Measurements from ENCODE around the gene PLXNA1.

Gene PLXNA1

DNA sequence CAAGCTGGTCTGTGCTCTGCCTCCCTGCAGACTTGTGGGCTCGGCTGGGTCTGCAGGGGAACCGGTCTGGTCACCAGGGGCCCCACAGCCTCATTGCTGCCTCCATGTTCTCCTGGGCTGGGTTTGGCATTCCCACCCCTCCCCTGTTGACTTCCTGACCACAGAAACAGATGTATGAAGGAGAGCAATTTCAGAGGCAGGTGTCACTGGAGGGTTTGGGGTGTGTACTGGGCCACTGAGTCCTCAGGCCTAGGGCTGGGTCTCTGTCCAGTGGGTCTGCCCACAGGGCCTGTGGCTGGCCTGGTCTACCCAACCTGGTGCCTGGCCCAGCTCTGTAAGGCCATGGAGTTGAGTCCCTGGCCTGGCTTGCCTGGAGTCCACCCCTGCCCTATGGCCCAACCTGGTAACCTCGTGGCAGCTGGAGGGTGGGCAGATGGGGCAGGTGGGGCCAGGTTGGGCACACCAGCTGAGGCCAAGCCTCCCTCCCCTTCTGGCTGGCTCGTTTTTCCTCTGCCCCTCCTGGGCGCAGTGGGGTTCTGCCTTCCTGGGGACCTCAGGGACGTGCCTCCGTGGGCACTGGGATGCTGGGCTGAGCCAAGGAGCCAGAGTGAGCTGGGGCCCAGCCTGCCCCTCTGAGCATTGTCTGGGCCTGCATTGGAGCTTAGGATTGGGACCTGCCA, 20.8 kb downstream of the PLXNA1 start:
- DNase-seq, result no peak

DNA sequence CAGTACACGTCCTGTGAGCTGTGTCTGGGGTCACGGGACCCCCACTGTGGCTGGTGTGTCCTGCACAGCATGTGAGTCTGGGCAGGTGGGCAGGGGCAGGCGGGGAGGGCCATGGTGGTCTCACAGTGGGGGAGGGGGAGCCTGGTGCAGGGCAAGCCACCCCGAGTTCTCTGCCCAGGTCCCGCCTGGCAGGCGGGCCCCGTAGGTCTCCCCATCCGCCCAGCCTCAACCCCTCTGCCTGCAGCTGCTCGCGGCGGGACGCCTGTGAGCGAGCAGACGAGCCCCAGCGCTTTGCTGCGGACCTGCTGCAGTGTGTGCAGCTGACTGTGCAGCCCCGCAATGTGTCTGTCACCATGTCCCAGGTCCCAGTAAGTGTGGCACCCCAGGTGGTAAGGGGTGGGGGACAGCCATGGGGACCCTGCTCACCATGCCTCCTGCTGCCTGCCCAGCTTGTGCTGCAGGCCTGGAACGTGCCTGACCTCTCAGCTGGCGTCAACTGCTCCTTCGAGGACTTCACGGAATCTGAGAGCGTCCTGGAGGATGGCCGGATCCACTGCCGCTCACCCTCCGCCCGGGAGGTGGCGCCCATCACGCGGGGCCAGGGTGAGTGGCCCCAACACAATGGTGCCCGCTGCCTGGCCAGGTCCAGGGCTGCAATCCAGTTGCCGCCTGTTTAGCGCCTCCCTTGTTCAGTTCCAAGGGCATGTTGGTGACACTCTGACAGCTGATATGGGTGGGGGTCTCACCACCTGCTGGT, 21.9 kb downstream of the PLXNA1 start:
- DNase-seq, result no peak

DNA sequence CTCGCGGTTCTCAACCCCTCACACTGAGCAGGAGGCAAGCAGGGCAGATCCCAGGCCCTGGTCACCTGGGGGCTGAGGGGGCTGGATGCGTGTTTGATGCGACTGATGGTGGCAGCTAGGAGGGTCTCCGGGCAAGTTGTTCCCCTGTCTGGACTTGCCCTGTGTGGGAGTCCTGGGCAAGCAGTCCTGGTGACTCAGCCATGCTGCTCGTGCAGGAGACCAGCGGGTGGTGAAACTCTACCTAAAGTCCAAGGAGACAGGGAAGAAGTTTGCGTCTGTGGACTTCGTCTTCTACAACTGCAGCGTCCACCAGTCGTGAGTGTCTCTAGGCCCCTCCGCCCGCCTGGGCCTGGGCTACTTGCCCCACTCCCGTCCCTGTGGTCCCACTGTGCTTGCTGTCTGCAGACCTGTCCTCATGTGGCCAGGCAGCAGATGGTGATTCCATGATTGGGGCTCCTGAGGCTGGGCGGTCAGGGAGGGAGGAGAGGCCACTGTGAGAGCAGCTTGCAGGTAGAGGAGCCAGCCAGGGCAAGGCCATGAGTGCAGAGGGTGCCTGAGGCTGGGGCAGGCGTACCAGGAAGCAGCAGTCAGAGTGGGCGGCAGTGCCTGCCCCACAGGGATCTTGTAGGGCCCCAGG, 23.1 kb downstream of the PLXNA1 start:
- DNase-seq, result no peak

DNA sequence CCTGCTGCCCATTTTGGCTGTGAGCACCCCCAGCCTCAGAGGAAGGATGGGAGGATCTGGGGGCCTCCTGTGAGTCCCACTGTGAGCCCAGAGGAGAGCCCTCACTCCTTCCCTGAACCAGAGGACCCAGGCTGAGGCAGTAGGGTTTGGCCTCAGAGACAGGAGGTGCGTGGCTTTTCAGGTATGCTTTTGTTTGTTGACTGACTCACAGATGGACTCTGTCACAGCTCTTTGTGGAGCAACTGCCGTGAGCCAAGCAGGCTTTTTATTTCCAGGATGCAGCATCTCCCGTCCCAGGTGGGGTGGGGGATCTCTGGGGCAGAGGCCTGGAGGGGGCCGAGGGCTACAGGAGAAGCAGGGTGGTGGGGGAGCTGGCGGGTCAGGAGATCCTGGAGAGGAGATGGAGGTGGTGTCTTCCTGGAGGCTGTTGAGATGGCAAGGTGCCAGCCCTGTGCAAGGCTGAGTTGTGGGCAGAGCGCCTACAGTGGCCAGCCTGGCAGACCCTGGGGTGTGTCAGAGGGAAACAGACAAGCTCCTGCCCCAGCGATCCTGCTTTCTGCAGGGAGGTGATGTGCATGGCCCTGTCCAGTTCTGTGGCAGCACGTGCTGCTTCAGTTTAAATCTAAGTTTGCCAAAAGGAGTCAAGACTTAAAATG, 24.0 kb downstream of the PLXNA1 start:
- no peak for DNase-seq

DNA sequence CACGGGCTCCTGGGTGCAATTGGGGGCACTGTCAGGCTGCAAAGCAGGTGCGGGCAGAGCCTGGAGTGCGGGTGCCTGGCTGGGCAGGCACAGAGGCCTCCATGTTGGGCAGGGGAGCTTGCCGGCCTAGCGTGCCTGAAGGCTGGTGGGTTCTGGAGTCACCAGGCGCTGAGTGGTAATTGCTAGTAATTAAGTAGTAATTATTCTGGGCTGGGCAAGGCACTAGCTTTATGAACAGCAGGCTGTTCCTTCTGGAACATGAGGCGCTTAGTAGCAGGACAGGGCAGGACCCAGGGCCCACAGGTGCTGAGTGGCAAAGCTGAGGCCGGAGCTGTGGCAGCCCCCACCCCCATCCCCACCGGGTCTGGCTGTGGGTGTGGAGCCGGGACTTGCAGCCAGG, 25.3 kb downstream of the PLXNA1 start:
- no peak for DNase-seq

DNA sequence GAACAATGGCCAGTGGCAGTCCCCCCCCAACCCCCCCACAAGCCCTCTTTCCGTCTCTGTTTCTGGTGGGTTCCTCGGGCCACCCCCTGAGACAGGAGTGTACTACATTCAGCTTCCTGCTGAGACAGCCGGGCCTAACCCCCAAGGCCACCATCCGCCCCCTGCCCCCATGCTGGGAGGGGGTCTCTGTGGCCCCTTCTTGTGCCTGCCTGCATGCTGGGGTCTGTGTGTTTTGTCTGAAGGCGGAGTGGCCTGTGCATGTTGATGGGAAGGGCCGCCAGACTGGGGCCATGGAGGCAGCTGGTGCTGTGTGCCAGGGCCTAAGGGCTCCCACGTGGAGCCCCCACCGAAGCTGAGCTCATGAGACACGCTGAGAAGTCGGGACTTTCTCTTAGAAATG, 26.6 kb downstream of the PLXNA1 start:
- DNase-seq, result no peak

DNA sequence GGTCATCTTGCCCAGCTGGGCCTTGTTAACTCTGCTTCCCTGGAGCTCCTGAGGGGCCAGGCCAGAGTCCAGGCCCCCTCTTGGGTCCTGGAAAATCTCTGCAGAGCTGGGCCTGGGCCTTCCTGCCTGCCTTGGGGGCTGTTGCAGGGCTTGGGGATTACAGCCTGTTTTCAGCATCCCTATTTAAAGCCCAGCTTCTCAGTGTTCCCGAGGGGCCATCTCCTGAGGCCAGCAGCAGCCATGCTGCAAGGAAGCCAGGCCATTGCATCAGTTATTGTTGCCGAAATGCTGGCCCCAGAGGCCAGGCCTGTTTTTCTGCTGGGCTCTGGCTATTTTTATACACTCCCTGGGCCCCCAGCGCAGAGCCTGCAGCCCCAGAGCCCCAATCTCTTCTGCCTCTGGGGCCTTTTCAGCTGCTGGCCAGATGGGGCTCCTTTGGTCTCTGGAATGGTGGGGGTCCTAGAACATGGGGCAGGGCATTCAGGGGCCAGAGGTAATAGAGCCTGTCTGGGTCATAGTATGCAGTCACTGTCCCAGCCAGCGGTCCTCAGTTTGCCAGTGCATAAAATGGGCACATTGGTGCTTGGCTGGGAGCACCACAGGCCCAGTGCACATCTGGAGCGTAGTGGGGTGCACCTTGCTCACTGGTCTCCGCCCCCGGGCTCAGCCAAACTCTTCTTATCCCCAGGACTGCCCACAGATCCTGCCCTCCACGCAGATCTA, 28.5 kb downstream of the PLXNA1 start:
- no peak for DNase-seq

DNA sequence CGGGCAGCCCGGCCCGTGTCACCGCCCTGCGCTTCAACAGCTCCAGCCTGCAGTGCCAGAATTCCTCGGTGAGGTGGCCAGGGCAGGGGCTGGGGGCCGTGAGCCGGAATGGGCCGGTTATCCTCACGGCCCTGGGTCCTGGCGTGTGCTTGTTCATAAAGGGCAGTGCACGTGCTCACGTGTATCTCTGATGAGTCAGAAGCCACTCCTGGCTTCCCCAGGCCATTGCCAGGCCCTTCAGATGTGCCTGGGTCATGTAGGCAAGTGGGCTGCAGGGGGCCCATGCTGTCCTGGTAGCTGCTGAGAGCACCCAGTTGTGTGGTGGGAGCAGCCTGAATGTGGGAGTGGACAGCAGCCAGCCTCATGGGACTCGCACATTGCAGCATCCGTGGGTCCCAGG, 29.2 kb downstream of the PLXNA1 start:
- DNase-seq, result no peak

DNA sequence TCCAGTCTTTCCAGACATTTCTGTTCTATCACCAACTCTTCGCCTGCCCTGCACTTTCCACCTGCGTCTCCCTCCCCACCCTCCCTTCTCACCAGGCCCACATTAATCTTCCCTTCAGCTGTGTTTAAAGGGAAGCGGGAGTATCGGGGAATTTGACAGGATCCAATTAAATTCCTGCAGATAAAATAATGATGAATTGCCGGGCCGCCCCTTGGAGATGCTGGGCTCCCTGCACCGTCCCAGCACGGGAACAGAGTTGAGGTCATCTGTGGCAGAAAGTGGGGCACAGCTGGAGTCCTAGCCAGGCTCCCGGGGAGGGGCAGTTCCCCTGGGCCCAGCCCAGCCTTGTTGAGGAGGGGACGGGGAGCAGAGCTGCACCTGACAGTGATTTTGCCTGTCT, 30.3 kb downstream of the PLXNA1 start:
- no peak for DNase-seq

DNA sequence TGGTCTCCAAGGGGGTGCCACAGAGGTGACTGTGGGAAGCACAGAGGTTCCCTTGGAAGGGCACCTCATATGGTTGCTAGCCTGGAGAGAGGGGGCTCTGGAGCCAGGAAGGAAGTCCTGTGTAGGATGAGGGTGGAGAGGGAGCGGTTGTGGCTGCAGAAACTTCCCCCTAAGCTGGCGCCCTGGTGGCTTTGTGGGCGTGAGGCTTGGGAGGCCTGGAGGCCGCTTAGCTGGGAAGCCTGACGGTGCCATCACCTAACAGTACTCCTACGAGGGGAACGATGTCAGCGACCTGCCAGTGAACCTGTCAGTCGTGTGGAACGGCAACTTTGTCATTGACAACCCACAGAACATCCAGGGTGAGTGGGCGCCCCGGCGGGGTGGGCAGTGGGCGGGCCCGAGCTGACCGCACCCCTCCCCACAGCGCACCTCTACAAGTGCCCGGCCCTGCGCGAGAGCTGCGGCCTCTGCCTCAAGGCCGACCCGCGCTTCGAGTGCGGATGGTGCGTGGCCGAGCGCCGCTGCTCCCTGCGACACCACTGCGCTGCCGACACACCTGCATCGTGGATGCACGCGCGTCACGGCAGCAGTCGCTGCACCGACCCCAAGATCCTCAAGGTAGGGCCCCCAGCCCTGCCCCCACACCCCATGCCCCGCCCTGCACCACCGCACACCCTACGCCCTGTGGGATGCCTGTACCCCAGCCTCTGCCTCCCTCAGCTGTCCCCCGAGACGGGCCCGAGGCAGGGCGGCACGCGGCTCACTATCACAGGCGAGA, 31.0 kb downstream of the PLXNA1 start:
- DNase-seq, result no peak

DNA sequence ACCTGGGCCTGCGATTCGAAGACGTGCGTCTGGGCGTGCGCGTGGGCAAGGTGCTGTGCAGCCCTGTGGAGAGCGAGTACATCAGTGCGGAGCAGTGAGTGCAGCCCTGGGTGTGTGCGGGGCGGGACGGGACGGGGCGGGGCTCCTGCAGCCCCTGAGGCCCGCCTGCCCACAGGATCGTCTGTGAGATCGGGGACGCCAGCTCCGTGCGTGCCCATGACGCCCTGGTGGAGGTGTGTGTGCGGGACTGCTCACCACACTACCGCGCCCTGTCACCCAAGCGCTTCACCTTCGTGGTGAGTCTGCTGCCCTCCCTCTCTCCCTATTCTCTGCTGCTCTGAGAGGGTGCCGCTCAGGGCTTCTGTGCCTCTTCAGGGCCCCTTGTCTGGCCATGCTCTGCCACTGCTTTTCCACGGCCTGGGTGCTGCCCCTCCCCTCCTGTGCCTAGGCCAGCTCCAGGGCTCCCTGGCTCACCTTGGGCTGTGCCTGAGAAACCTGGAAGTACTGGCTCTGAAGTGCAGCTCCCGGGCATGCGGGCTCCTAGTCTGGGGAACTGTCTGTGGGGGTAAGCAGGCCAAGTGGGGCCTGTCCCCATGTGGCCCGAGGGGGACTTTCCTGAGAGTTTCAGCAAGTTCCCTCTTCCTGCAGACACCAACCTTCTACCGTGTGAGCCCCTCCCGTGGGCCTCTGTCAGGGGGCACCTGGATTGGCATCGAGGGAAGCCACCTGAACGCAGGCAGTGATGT, 31.8 kb downstream of the PLXNA1 start:
- DNase-seq, result no peak

DNA sequence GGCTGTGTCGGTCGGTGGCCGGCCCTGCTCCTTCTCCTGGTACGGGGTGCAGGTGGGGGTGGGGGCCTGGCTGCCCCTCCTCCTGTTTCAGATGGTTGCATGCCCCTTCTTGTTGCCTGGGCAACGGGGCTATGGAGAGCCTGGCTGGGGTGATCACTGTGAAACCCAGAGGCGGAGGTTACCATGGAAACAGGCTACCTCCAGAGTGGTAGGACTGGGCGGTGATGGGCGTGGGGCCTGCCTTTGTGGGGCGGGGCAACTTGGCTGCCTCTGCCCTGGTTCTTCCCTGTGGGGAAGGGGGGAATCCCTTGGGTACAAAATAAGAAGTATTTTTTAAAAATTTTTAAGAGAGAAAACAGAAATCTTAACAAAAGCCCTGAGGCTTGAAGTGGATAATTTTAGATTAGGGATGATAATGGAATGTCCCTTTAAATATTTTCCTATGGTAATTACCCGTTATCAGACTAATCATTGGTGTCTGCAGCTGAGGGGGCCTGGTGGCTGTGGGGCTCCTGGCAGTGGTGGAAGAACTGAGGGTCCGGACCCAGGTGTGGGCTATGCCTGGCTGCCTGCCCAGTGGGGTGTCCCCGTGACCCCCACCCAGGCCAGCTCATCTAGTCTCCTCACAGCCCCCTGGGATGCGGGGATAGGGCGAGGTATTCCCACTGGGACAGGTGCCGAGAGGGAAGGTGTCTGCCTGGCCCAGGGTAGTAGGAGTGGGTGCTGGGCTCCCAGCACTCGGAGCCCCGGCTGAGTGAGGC, 32.5 kb downstream of the PLXNA1 start:
- DNase-seq, result peak; percentile 6

DNA sequence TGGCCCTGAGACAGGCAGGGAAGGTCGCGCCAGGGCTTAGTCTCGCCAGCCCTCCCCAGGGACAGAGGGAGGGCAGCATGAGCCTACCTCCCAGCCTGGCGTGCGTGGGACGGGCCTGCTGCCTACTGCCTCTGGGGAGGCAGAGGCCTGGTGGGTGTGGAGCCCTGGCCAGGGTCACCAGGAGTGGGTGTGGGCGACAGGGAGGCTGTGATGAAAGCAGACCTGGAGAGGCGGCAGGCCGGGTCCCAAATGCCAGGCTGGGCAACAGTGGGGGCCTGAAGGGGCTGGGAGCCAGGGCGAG, 33.1 kb downstream of the PLXNA1 start:
- DNase-seq, result no peak

DNA sequence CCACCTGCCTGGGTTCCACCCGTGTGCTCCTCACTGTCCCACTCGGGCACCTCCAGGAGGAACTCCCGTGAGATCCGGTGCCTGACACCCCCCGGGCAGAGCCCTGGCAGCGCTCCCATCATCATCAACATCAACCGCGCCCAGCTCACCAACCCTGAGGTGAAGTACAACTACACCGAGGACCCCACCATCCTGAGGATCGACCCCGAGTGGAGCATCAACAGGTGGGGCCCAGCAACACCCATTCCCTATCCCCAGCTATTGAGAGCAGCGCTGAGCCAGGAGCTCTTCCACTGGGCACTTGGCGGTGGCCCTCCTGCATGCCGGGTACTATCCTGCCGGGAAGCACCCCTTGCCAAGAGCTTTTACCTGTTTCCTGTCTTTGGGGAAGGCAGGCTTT, 33.5 kb downstream of the PLXNA1 start:
- DNase-seq, result no peak

DNA sequence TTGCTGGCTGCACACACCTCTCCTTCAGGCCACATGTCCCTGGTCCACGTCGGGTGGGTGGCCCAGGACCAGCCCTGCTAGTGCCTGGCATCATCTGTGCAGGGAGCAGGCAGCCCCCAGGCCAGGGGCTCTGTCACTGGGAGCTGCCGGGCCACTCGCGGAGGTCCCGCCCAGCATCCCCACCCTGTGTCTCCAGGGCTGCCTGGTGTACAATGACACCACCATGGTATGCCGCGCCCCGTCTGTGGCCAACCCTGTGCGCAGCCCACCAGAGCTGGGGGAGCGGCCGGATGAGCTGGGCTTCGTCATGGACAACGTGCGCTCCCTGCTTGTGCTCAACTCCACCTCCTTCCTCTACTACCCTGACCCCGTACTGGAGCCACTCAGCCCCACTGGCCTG, 34.3 kb downstream of the PLXNA1 start:
- no peak for DNase-seq

DNA sequence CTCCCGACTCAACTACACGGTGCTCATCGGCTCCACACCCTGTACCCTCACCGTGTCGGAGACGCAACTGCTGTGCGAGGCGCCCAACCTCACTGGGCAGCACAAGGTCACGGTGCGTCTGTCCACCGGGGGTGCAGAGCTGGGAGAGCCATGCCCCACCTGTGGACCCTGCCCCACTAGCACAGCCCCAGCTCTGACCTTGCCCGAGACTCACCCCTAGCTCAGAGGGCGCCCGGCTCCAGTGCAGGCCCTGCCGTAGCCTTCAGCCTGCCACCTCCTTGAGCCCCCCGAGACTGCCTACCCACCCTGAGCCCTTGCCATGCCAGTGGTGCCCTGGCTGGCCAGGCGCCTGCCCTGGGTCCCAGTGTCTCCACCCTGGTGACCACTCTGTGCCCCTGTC, 34.9 kb downstream of the PLXNA1 start:
- DNase-seq, result no peak

DNA sequence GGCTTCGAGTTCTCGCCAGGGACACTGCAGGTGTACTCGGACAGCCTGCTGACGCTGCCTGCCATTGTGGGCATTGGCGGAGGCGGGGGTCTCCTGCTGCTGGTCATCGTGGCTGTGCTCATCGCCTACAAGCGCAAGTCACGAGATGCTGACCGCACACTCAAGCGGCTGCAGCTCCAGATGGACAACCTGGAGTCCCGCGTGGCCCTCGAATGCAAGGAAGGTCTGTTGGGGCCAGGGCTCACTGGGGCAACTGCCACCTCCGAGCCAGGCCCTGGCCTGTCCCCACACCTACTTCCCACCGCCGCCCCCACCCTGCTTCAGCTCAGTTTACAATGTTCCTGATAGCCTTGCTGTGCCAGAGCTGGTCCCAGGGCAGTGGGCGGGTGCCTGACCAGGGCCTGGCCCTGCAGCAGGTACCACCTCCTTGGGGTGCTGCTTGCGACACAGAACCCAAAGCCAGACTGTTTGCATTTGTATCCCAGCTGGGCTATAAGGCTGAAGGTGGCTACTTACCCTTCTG, 35.5 kb downstream of the PLXNA1 start:
- DNase-seq, result no peak

DNA sequence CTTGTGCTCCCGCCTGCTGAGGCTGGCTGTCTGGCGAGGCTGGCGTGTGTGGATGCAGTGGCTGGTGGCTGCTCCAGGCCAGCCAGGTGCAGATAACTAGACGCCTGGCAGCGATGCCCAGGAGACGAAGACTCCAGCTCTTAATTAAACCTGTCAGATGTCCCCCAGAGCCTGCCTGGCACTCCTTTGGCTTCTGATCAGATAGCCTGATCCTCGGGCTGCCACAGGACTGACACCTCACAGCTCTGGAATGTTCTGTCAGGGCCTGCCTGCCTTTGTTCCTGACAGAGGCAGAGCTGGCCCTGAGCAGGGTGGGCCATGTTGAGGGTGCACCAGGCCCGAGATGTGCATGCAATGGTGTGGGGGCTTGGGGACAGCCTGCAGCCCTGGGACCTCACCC, 36.5 kb downstream of the PLXNA1 start:
- DNase-seq, result no peak

DNA sequence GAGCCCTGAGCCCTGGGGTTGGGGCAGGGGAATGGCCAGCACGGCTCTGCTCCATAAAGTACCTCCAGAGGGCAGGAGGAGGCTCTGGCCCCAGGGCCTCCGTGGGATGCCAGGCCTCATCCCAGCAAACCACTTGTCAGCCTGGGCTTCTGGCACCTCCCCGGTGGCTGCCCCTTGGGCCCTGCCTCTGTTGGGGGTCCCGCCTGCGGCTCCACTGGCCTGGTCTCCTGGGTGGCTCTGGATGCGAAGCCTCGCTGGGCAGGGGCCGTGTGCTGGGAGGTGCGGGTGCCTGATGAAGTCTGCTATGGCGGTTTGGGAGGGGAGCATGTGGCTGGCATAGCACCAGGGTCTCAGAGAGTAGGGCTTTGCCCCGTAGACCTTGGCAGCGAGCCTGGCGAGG, 37.6 kb downstream of the PLXNA1 start:
- DNase-seq, result no peak

DNA sequence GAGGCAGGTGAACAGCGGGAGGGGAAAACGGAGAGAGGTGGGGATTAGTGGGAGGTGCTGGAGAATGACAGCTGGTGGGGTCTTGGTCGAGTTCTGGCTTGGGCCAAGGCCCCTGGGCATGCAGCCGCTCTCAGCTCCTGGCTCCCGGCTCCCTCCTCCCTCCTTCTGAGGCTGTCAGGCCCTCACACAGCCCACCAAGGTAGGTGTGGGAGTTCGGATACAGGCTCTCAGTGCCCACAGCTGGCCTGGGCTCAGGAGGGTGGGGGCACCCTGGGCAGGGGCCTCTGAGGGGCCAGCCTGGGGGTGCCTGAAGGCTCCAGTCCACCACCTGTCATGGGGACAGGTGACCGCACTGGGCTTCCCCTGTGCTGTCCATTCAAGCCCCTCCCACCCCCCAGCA, 39.9 kb downstream of the PLXNA1 start:
- no peak for DNase-seq

DNA sequence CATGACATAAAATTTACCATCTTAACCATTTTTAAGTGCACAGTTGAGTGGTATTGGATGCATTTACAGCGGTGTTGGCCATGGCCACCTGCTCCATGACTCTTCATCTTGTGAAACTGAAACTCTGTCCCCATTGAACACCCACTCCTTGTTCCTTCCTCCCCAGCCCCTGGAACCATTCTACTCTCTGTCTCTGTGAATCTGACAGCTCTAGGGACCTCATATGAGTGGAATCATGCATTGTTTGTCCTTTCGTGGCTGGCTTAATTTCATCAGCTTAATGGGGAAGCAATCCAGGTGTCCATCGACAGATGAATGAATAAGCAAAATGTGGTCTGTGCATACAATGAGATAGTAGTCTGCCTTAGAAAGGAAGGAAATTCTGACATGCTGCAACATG, 42.5 kb downstream of the PLXNA1 start:
- DNase-seq, result no peak

Measured in activated CD4-positive, alpha-beta T cell treated with anti-CD3 and anti-CD28 coated beads for 48 hours (primary cell).